Astrocyte of the spinal cord (primary cell): ENCODE measurements around the gene SERP2.

Experiments used
- DNase-seq: peaks from one replicate; pipeline ENCODE4 v3.0.0; 2011; ENCODE audit warnings: low read depth, low spot score
- H3K4me3 ChIP-seq: 2 replicates; pipeline ENCODE4 v1.5.1; 2011; ENCODE audit warnings: low read depth, mild to moderate bottlenecking, low read length, moderate library complexity
- in situ Hi-C: cut with HindIII; loops from 2 replicates; pipeline ENCODE4 v1.10.0; 2017; ENCODE audit warnings: low sequenced_read_pairs
- TF ChIP-seq, protein P1 (sequence below): IDR thresholded peaks from 2 replicates; pipeline ENCODE4 v1.5.1; 2012; ENCODE audit warnings: low read depth, mild to moderate bottlenecking, low read length, inconsistent platforms

SERP2 gene

DNA sequence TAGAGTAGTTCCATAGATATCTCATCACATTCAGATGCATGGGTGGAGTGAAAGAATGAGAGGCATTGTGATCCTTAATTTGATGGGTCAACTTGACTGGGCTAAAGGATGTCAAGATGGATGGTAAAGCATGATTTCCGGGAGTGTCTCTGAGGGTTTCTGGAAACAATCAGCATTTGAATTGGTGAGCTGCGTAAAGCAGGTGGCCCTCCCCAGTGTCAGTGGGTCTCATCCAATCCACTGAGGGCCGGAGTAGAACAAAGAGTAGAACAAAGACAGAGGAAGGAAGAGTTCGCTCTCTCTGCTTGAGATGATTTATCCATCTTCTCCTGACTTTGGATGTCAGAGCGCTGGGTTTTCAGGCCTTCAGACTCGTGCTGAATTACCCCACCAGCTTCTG, 43.1 kb downstream of the SERP2 start:
- no peak overlapping the region for H3K4me3 ChIP-seq
- TF ChIP-seq, protein P1, sequence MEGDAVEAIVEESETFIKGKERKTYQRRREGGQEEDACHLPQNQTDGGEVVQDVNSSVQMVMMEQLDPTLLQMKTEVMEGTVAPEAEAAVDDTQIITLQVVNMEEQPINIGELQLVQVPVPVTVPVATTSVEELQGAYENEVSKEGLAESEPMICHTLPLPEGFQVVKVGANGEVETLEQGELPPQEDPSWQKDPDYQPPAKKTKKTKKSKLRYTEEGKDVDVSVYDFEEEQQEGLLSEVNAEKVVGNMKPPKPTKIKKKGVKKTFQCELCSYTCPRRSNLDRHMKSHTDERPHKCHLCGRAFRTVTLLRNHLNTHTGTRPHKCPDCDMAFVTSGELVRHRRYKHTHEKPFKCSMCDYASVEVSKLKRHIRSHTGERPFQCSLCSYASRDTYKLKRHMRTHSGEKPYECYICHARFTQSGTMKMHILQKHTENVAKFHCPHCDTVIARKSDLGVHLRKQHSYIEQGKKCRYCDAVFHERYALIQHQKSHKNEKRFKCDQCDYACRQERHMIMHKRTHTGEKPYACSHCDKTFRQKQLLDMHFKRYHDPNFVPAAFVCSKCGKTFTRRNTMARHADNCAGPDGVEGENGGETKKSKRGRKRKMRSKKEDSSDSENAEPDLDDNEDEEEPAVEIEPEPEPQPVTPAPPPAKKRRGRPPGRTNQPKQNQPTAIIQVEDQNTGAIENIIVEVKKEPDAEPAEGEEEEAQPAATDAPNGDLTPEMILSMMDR: no peak
- in situ Hi-C loops: no loop called here
- DNase-seq: no peak

DNA sequence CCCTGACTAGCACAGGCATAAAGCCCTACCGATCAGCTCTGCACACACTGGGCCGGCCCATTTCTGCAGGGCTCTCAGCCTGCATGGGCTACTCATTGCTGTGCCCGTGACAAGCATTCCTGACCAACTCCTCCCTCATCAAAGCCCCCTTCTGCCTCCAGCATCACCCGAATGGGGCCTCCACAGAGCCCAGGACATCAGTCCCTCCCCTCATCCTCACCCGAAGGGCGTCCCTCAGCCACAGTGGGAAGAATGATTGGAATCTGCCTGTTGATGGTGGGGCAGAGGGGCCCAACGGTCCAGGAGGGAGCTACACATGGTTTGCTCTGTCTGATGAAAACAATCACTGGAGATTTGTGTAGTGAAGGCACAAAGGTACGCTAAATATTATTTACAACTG, 43.8 kb downstream of the SERP2 start:
- in situ Hi-C loops: no loop called here
- DNase-seq: no peak
- TF ChIP-seq, protein P1: no peak
- H3K4me3 ChIP-seq: no peak overlapping the region

DNA sequence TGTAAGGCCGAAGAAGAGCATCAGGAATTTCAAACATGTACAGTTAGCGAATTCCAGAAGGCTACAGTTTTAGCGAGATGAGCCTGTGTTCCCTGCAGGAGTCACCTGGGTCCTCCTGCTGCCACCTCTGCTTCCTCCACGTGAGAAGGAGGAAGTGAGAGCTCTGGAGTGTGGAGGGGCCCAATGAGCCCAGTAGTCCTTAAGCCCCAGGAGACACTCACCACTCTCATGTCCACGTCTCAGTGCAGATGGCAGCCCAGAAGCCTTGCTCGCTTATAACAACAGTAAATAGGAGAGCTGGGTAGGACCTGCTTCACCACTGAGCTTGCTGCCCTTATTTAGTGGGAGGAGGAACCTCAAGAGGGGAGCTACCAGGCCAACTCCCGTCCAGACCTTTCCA, 44.3 kb downstream of the SERP2 start:
- in situ Hi-C loops: no loop called here
- H3K4me3 ChIP-seq: no peak overlapping the region
- TF ChIP-seq, protein P1: no peak
- no peak for DNase-seq

DNA sequence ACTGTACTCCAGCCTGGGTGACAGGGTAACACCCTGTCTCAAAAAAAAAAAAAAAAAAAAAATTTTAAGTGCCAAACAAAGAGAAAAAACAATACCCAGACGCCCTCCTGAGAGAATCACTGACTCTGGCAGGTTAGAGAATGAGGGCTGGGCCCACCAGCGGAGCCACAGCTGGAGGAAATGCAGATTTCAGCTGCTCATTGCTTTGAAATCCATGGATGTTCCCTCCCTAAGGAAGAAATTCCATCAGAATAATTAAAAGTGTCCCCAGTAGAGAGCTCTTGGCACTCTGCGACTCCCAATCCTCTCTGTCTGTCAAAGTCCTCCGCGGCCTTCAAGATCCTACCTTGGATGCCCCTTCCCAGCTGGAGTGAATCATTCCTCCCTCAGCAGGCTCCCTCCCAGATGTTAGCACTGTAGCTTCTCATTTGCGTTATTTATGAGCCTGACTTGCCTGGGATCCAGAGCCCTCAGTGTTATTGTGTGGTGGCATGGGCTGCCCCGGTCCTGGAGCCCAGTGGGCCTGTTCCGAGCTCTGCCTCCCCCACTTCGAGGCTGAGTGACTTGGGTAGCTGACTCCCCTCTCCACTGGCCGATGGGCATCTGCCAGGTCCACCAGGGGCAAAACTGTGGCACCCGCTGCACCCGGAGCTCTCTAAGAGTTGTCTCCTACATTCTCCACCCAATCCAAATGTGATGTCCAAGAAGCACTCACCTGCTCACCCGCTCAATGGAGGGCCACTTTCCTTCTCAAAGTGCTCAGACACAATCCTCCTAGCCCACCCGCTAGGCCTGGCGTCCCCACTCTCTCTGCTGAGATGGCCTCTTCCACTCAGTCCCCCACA, 47.0 kb downstream of the SERP2 start:
- H3K4me3 ChIP-seq: no peak overlapping the region
- in situ Hi-C loops: no loop called here
- TF ChIP-seq, protein P1: no peak
- DNase-seq: no peak

DNA sequence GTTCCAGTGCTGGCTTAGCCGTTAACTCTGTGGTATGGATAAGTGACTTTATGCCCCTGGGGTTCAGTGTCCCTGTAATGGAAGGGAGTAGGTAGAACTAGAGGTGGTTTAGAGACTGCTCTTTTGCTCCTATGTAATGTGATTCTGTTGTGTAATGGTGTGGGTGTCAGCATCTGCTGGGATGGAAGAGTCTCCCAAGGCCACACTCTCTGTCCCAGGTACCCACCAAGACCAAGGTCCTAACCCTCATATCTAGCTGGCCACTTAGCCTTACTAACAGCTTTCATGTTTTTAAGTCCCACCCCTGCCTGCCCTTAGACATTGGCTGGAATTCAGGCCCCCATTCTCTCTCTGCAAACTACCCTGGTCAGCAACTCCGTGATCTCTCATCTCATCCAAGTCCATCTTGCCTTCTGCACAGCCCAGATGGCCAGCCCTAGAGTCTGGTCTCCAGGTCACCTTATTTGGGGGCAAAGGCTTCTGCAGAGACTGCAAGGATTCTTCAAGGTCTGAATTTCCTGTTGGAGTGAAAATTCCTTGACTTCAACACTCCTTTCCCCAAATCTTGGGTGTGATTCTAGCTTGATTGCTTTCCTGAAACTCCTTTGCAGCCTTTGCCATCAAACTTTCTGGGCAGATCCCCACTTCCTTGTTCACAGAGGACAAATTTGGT, 48.4 kb downstream of the SERP2 start:
- no peak overlapping the region for H3K4me3 ChIP-seq
- no peak for DNase-seq
- in situ Hi-C loops: no loop called here
- TF ChIP-seq, protein P1: no peak

DNA sequence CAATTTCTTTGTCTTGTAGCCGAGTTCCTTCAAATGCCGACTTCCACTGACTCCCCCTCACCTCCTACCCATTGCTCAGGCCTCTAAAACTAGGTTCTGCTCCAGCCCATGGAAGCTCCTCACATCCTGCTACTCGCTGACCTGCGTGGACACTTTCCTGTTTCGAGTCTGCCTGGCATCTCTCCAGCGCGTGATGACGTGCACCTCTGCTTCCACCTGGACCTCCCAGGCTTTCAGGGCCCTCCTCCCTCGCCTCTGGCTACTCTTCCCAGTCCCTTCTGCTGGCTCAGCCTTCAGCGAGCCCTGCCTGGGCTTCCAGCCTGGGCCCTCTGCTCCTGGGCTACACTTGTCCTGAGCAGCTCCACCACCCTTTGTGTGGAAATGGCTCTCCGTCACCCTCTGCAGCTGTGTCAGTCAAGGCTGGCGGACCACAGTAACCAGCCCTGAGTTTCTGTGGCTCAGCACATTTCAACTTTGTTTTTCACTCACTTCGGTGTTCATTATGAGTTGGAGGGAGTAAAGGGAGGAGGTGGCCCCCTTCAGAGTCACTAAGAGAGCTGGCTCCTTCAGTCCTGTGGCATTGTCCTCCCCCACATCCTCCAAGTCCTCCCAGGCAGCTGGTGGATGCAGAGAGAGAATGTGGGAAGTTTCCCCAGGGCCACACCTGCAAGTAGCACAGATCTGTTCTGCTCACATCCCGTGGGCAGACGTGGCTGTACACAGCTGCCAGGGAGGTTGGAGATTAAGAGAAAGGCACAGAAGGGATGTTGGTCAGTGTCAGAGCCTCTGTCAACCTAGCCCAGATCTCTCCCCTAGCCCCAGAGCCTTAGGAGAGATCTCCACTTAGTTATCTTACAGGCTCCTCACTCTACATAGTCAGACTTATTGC, 49.4 kb downstream of the SERP2 start:
- in situ Hi-C loops: no loop called here
- no peak overlapping the region for H3K4me3 ChIP-seq
- TF ChIP-seq, protein P1: no peak
- no peak for DNase-seq
